D721Med (cell line): ENCODE results near the gene MARS1.

Experiments
- DNase-seq: peaks from one replicate; pipeline ENCODE4 v3.0.0; 2011; ENCODE audit warnings: low spot score; ENCODE audit not compliant: insufficient read length
- FAIRE-seq: peaks from 2 replicates; lab custom pipeline; 2011; peaks lifted over from hg19 to GRCh38; lab: Jason Lieb, UNC
- CTCF ChIP-seq: IDR thresholded peaks from 2 replicates; pipeline ENCODE4 v1.5.1; 2012; ENCODE audit warnings: mild to moderate bottlenecking, control low read depth; ENCODE audit not compliant: insufficient read depth; ENCODE audit errors: missing control alignments

MARS1 gene

GRCh38 chr12:57535764-57536596, 48.1 kb downstream of the MARS1 start:
- no peak for FAIRE-seq
- no peak for TF ChIP-seq CTCF

GRCh38 chr12:57536597-57536942, 48.7 kb downstream of the MARS1 start:
- no peak for DNase-seq
- TF ChIP-seq CTCF = no peak
- no peak for FAIRE-seq

More at GRCh38 chr12:57535764-57536596, 48.1 kb downstream of the MARS1 start:
- no peak for DNase-seq

GRCh38 chr12:57539134-57539768, 51.4 kb downstream of the MARS1 start:
- FAIRE-seq = no peak
- DNase-seq = no peak
- no peak for TF ChIP-seq CTCF

GRCh38 chr12:57541001-57541400, 53.1 kb downstream of the MARS1 start:
- TF ChIP-seq CTCF = no peak
- DNase-seq = no peak
- FAIRE-seq = no peak

- no peak for DNase-seq
- TF ChIP-seq CTCF = no peak
These were observed 53.8 kb downstream of the MARS1 start for GRCh38 chr12:57541717-57542116.

GRCh38 chr12:57543581-57543980, 55.7 kb downstream of the MARS1 start:
- DNase-seq = no peak
- no peak for FAIRE-seq
- TF ChIP-seq CTCF = no peak

More at GRCh38 chr12:57541717-57542116, 53.8 kb downstream of the MARS1 start:
- no peak for FAIRE-seq
